Smooth muscle cell (in vitro differentiated cells): ENCODE measurements around the gene MIEF1. TPM values are rescaled to one million over a fixed set of nuclear protein-coding genes. Genes with fewer than 3 reads are reported as not detected.
A peak's percentile ranks its signal among the peaks of the same experiment; 100 is the strongest.

Experiments used
- DNase-seq: peaks from one replicate; lab custom pipeline; 2025; ENCODE audit not compliant: unreplicated experiment; lab: John Stamatoyannopoulos, UW
- H2AFZ ChIP-seq: fragments of 200-600 bp; sonication (generic); 2 replicates; pipeline ENCODE4 v1.6.0; 2016; ENCODE audit warnings: antibody characterized with exemption, low read depth, mild to moderate bottlenecking
- H3F3A ChIP-seq: fragments of 200-600 bp; sonication (generic); 2 replicates; pipeline ENCODE4 v1.6.0; 2017; ENCODE audit warnings: antibody characterized with exemption, low read depth
- H3K27ac ChIP-seq: fragments of 200-600 bp; sonication (generic); 2 replicates; pipeline ENCODE4 v1.5.1; 2016; ENCODE audit warnings: low read depth, mild to moderate bottlenecking
- H3K27me3 ChIP-seq: fragments of 200-600 bp; sonication (generic); 2 replicates; pipeline ENCODE4 v1.6.1; 2016; ENCODE audit warnings: low read depth, mild to moderate bottlenecking
- H3K36me3 ChIP-seq: fragments of 200-600 bp; sonication (generic); 2 replicates; pipeline ENCODE4 v1.5.1; 2016; ENCODE audit warnings: low read depth
- H3K4me1 ChIP-seq: fragments of 200-600 bp; sonication (generic); 2 replicates; pipeline ENCODE4 v1.5.1; 2016; ENCODE audit warnings: low read depth
- H3K4me2 ChIP-seq: fragments of 200-600 bp; sonication (generic); 2 replicates; pipeline ENCODE4 v1.6.0; 2016; ENCODE audit warnings: mild to moderate bottlenecking
- H3K4me3 ChIP-seq: fragments of 200-600 bp; sonication (generic); 2 replicates; pipeline ENCODE4 v1.5.1; 2016; ENCODE audit warnings: mild to moderate bottlenecking
- H3K79me2 ChIP-seq: fragments of 200-600 bp; sonication (generic); 2 replicates; pipeline ENCODE4 v1.6.0; 2016; ENCODE audit warnings: low read depth, mild to moderate bottlenecking
- H3K9ac ChIP-seq: fragments of 200-600 bp; sonication (generic); 2 replicates; pipeline ENCODE4 v1.6.0; 2016; ENCODE audit warnings: low read depth
- H3K9me3 ChIP-seq: fragments of 200-600 bp; sonication (generic); replicated peaks from 2 replicates; pipeline ENCODE4 v1.5.1; 2016; ENCODE audit warnings: low read depth
- H4K20me1 ChIP-seq: fragments of 200-600 bp; sonication (generic); 2 replicates; pipeline ENCODE4 v1.6.0; 2016; ENCODE audit warnings: low read depth
- CTCF ChIP-seq: fragments of 200-600 bp; sonication (generic); IDR thresholded peaks from 2 replicates; pipeline ENCODE4 v1.5.1; 2017; ENCODE audit warnings: borderline replicate concordance, mild to moderate bottlenecking, antibody characterized with exemption; ENCODE audit not compliant: insufficient read depth, poor library complexity, severe bottlenecking
- WGBS: methylation state at CpG from one replicate; pipeline ENCODE4 v1.1.7; 2016; ENCODE audit warnings: low lambda C conversion rate; 5-methylcytosine and 5-hydroxymethylcytosine counted together
- polyA plus RNA-seq: library from polyadenylated mRNA; unstranded; fragments of >200 nt; fragmentation: Nextera tagmentation; extraction: Ambion mirVana; gene quantifications from 2 replicates; pipeline ENCODE4 v1.2.1, GENCODE V29; 2016
- total RNA-seq: library from RNA; depleted of rRNA; stranded (reverse); fragments of >200 nt; gene quantifications from 2 replicates; pipeline ENCODE4 v1.2.3, GENCODE V29; 2014

The MIEF1 gene
- total and polyA plus RNA-seq, 2 experiments from 2014 or later, result 11.1 to 14.5 TPM

DNA sequence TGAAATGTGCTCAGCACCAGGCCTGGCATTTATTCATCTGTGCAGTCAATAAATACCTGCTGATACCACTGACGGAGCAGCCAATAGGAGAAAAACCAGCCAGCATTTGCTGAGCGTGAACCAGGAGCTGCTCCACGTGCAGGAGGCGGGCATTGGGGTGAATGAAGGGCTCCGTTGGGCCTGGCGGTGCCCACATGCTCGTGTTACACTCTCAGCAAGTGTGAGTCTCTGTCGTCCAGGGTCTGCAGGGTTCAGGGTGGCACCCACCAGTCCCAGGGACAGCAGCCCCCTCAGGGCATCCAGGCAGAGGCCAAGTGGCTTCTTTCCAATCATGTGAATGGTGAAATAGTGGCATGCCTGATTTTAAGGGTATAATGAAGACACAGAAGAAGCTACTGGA is 34.6 kb downstream of the MIEF1 start:
- Histone ChIP-seq H3K9ac (no peak overlapping the region), H3K27ac (no peak overlapping the region), H4K20me1 (no peaks in the 10 kb centered on the region), H3K4me1 (peaks cover 7% of the 10 kb centered on the region), H3K4me2 (no peak overlapping the region), H3K27me3 (no peaks in the 10 kb centered on the region), H2AFZ (no peak overlapping the region), H3K36me3 (no peaks in the 10 kb centered on the region), H3K9me3 (no peaks in the 10 kb centered on the region), H3K4me3 (no peak overlapping the region), H3K79me2 (peaks cover 4% of the 10 kb centered on the region), H3F3A (peaks cover 10% of the 10 kb centered on the region)
- no peak for TF ChIP-seq CTCF
- 76% methylated on average over 8 of the region's 8 CpGs for WGBS
- no peak for DNase-seq

DNA sequence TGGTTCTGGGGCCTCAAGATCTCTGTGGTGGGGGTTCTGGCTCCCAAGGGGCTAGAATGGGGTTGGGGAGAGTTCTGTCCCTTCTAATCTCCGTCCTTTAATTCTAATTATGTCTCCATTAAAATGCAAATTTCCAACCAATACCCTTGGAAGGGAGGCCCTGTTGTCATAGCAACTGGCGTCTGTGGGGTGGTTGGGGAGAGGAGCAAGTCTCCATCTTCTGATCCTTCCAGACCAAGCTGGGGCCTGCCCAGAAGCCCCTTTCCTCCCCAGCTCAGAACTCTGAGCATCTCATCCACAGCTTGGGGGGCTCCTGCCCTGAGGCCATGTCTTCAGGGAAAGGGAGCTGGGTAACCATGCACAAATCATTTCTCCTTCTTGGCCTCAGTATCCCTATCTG is 35.9 kb downstream of the MIEF1 start:
- Histone ChIP-seq H3F3A (peaks cover 10% of the 10 kb centered on the region), H3K9me3 (no peaks in the 10 kb centered on the region), H3K4me2 (no peak overlapping the region), H3K27ac (no peak overlapping the region), H4K20me1 (no peaks in the 10 kb centered on the region), H3K9ac (no peak overlapping the region), H3K27me3 (no peaks in the 10 kb centered on the region), H3K36me3 (no peaks in the 10 kb centered on the region), H2AFZ (no peak overlapping the region), H3K4me1 (peaks cover 4% of the 10 kb centered on the region), H3K79me2 (no peaks in the 10 kb centered on the region), H3K4me3 (no peak overlapping the region)
- no peak for TF ChIP-seq CTCF
- 50% methylated on average over 2 of the region's 2 CpGs for WGBS
- DNase-seq, result no peak

GRCh38 chr22:39543095-39543494 is 41.0 kb downstream of the MIEF1 start:
- peaks cover 4% of the 10 kb centered on the region for H3K27me3 ChIP-seq
- no peaks in the 10 kb centered on the region for H3K4me1 ChIP-seq
- no peaks in the 10 kb centered on the region for H3K36me3 ChIP-seq
- H4K20me1 ChIP-seq, result no peaks in the 10 kb centered on the region
- H2AFZ ChIP-seq, result no peak overlapping the region
- no peak overlapping the region for H3K4me3 ChIP-seq
- no peak overlapping the region for H3K4me2 ChIP-seq
- H3K9me3 ChIP-seq, result no peaks in the 10 kb centered on the region
- no peak overlapping the region for H3K9ac ChIP-seq
- H3F3A ChIP-seq, result no peaks in the 10 kb centered on the region
- whole genome bisulfite sequencing, result 28% methylated on average over 11 of the region's 11 CpGs
- DNase-seq, result no peak
- peak; percentile 45 for TF ChIP-seq CTCF
- H3K27ac ChIP-seq, result no peak overlapping the region
- no peaks in the 10 kb centered on the region for H3K79me2 ChIP-seq
